Measurements from ENCODE around the gene SCRG1.

SCRG1 gene

DNA sequence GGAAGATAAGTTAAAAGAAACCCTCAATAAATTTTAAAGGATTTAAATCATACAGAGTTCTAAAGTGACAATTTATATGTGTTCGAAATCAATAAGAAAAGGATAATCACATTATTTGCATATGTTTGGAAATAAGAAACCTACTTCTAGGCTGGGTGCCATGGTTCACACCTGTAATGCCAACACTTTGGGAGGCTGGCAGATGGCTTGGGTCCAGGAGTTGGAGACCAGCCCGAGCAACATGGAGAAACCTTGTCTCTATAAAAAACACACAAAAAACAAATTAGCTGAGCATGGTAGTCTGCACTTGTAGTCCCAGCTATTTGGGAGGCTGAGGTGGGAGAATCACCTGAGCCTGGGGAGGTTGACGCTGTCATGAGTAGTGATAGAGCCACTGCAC lies 36.2 kb downstream of the SCRG1 start:
- DNase-seq (ENCODE audit: low spot score) = no peak

GRCh38 chr4:173360587-173361221 lies 38.2 kb downstream of the SCRG1 start:
- no peak for DNase-seq (ENCODE audit: low spot score)

DNA sequence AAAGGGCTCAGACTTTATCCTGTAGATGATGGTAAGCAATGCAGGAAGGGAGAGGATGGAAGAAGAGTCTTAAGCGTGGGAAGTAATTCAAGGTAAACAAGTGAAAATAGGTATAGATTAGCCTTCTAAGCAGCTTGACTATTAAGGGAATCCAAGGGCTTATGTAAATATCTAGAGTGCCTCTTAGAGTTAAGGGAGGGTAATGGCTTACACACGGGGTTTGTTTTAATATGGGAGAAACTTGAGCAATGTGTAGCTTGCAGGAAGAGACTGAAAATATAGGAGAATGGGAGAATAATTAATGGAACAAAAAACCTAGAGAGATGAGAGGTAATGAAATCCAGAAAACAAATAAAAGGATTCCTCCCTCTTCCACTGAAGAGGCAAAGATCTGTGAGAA lies 41.0 kb downstream of the SCRG1 start:
- no peak for DNase-seq (ENCODE audit: low spot score)

DNA sequence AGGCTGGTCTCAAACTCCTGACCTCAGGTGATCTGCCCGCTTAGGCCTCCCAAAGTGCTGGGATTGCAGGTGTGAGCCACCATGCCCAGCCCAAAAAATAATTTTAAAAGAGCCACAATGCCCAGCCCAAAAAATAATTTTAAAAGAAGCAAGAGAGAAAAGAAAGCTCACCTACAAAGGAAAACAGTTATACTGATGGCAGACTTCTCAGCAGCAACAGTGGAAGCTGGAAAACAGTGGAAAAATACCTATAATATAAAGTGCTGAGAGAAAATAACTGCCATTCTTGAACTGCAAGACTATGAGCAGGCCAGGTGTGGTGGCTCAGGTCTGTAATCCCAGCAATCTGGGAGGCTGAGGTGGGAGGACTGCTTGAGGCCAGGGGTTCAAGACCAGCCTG lies 51.4 kb downstream of the SCRG1 start:
- DNase-seq (ENCODE audit: low spot score) = no peak

DNA sequence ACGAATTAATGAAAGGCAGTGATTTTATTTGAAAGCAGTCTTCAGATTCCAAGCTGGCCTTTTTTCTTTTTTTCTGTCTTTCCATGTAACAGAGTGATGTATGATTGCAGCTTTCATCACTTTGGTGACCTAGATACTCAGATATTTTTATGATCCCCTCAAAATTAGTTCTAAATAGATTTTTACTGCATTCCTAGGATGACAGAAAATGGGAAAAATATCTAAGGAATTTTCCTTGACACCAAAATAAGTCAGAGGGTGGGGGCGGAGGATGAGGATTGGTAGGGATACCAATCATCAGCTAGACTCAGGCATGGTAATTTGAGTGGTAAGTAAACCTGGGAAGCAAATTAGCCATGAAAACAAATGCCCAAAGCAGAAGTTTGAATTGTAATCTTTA lies 52.8 kb downstream of the SCRG1 start:
- DNase-seq (ENCODE audit: low spot score) = no peak

DNA sequence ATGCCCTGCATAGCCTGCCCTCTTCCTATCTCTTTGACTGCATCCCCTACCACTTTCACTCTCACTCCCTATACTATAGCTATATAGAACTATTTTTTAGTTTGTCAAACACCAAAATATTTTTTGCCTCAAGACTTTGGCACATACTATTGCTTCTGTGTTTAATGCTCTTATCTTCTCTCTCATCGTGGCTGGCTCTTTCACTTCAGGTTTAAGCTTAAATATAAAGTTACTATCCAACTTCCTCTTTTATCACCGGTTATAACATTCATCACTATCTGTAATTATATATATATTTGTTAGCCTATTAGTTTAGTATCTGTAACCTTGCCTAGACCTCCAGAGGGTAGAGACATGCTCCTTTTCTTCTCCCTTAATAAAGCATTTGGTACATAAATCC lies 53.3 kb downstream of the SCRG1 start:
- no peak for DNase-seq (ENCODE audit: low spot score)

DNA sequence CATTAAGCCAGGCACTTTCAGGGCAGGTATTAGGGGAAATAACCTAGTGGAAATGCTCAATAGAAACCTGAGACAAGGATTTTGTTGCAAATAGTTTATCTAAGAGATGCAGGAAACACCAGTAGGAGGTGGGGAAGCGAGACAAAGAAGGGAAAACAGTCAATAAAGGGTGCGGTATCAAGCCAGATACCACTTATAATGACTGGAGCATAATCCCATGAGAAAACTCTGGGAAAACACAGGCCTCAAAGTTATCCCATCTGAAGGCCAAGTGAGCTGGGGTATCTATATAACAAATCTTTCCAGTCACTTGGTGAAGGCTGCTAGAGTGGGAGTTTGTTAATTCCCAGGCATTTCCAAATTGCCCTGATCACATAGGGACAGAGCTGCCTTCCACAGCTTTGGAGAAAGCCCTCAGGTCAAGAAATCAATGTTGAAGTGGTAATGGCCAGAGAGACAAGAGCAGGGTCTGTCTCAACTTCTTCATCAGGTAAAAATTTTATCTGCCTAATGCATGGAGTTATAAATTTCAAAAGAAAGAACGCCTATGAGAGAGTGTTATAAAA lies 55.0 kb downstream of the SCRG1 start:
- no peak for DNase-seq (ENCODE audit: low spot score)

GRCh38 chr4:173337463-173337862 lies 61.5 kb downstream of the SCRG1 start:
- DNase-seq (ENCODE audit: low spot score) = no peak

DNA sequence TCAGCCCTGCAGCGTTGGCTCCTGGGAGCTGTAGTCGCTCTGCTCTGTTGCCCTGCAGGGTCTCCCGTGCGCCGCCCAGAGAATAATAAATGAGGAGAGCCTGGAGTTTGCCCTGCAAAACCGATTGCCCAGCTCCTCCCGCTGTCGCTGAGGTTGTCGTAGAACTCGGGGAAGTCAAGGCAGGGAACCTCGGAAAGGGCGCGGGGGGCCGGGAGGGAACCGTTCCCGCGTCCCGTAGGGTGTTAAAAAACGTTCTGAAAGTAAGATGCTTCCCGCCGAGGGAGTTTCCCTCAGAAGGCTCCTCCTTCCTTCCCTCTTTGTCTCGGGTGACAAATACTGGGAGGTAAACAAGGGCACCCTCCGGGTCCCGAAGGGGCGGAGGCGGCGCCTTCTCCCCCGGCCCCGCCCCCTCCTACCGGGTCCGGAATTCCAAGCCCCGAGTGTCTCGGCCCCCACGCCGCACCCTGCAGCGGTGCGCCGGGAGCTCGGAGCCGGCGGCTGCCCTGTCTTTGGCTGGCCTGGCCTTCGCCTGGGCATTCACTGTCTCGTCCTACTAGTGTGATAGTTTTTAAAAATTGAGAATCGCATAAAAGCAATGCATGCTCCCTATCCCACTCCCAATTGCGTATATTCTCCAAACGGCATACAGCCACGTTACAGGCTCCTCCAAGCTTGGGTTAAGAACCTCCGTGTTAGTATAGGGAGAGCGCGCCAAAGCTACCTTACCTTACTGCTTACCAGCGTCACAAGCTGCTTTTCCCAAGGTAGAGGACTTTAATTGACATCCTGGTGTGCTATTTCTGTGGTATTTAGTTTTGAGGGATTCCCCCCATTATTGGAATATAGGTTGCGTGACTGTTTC lies 63.8 kb downstream of the SCRG1 start:
- DNase-seq (ENCODE audit: low spot score) = peak; percentile 19

Measured in CD4-positive, alpha-beta T cell treated with Interleukin-6 at 100 ng/mL for 8 hours (primary cell).